Measurements from ENCODE around the gene KRT1.
A peak's percentile ranks its signal among the peaks of the same experiment; 100 is the strongest.

KRT1 gene

GRCh38 chr12:52659395-52659794, 20.8 kb downstream of the KRT1 start:
- no peak for DNase-seq

- DNase-seq: no peak
These were observed 22.0 kb downstream of the KRT1 start for GRCh38 chr12:52658196-52658595.

DNA sequence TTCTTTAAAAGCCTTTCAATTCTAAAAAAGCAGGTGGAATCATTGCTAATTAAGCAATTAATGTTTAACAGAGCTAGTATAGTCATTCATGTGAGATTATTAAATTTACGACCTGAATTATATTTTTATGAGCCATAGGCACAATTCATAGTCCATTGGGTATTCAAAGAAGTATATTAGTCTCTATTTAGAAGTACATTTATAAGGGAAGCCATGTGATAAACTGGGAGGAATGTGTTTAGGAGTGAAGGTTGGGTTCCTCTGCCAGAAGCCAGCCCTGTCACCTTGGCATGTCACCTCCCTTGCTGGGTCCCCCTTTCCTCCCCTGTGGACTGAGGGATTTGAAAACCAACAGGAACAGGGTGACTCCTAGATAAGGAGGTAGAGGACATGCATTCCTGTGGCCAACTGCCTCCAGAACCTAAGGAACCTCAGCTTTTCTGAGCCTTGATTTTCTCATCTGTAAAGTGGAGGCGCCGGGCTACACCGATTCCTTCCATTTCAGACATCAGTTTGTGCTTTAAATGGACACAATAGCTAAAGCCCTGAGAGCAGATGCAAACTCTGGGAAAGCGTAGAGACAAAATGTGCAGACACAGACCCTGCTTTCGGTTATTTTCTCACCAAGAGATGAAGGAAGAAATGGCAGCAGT, 22.8 kb downstream of the KRT1 start:
- DNase-seq: no peak

- no peak for DNase-seq
These were observed 23.6 kb downstream of the KRT1 start for GRCh38 chr12:52656616-52657015.

- no peak for DNase-seq
These were observed 24.5 kb downstream of the KRT1 start for GRCh38 chr12:52655720-52656124.

DNA sequence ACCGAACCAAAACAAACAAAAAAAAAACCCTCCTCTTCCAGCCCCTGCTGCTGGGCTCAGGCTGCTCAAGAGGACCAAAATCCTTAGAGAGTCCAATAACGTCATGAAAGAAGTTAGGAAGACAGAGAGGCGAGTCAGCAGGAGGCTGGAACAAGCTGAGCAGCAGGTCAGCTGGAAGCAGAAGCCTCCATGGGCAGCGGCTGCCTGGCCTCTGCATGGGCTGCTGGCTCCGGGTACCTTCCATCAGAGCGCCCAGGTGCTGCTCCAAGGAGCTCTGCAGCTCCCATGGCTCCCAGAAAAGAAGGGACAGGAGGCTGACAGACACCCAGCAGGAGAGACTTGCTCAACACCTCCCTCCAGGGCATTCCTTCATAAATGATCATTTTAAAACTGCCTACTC, 25.0 kb downstream of the KRT1 start:
- DNase-seq: no peak

DNA sequence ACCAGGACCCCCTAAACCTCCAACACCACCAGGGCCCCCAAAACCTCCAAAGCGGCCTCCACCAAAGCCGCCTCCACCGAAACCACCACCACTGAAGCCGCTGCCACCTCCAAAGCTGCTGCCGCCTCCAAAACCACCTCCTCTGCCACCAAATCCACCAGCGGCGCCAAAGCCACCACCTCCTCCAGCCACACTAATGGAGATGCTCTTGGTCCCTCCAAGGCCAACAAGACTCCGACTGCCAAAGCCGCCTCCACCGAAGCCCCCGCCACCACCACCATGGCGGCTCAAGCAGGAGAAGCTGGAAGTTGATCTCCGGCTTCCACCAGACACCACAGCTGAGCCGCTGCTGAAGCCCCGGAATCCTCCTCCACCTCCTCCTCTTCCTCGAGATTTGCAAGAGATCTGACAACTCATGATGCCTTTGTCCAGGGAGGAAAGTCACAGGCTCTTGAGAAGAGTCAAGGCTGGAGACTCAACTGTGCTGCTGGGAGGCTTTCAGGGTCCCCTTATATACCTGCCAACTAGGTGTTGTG, 28.4 kb downstream of the KRT1 start, which contains the start of gene KRT2:
Gene KRT2 (minus strand): TSS at position 486 of the 536 bp plus-strand sequence. CDS start 69 bp downstream, at position 417.
- DNase-seq: no peak

- DNase-seq: no peak
These were observed 29.6 kb downstream of the KRT1 start for GRCh38 chr12:52650520-52651081.

GRCh38 chr12:52649066-52649465, 31.1 kb downstream of the KRT1 start:
- no peak for DNase-seq

- DNase-seq: no peak
These were observed 32.1 kb downstream of the KRT1 start for GRCh38 chr12:52648012-52648550.

GRCh38 chr12:52647601-52648000, 32.6 kb downstream of the KRT1 start:
- no peak for DNase-seq

DNA sequence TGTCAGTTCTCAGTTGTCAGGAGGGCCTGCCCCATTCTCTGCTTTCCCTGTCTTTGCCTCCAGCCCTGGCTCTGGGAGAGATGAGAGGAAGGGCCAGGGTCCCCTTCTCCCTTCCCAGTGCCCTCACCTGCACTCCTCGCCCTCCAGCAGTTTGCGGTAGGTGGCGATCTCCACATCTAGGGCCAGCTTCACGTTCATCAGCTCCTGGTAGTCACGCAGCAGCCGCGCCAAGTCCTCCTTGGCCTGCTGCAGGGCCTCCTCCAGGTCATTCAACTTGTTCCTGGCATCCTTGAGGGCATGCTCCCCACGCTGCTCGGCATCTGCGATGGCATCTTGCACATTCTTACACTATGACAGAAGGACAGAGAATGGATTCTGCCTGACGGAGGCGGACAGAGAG, 33.6 kb downstream of the KRT1 start:
- DNase-seq: no peak

DNA sequence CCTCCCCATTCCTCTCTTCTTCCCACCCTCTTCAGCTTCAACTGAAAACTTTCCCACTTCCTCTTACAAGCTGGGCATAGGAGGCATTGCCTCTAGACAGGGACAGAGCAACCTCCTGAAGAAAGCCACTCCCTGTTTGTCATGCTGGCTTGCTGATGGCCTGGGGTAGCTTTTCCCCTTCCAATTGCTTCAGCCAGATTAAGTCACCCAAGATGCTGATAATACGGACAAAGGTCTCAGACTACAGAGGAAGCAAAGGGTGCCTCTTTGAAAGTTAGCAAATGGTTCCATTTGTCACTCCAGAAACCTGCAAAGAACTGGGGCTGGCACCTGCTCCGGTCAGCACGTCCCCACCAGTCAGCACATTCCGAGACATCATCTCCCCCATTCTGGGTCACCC, 34.2 kb downstream of the KRT1 start:
- DNase-seq: no peak

DNA sequence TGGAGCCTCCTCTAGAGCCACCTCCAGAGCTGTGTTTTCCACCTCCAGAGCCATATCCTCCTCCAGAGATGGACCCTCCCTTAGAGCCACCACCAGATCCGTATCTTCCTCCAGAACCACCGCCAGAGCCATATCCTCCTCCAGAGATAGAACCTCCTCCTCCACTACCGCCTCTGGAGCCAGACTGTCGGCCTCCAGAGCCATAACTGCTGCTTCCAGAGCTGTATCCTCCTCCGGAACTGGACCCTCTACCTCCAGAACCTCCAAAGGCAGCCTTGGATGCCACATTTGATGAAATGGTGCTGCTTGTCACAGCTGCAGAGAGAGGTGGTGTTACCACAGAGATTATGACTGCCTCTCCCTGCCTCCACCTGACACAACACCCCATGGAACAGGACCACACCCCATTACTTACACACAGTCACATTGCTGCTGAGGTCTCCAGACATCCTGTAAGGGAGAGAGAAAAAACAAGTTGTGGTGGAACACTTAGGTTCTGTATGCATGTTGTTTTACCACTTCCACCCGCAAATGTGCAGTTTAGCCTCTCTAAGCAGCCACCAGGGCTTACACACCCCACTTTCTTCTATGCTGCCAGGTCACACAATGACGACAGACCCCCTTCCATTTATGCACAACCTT, 35.0 kb downstream of the KRT1 start:
- DNase-seq: peak; percentile 84

- no peak for DNase-seq
These were observed 36.2 kb downstream of the KRT1 start for GRCh38 chr12:52644078-52644415.

- no peak for DNase-seq
These were observed 36.8 kb downstream of the KRT1 start for GRCh38 chr12:52643233-52644077.

DNA sequence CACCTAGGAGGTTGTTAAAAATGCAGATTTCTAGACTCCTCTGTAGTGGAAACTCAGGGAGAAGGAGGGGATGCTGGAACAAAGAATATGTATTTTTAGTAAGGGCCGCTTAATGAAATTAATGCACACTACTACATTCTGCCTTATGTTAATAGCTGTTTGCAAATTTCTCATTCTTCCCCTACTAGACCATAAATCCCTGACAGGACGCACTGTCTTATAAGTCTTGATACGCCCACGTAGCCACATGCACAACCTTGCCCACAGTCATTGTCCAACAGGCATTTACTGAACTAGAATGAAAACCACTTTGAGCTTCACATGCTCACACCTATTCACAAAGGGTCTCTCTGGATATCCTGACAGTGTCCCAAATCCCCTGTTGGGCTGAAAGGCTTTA, 38.7 kb downstream of the KRT1 start:
- DNase-seq: no peak

- no peak for DNase-seq
These were observed 42.9 kb downstream of the KRT1 start for GRCh38 chr12:52637299-52637698.

DNA sequence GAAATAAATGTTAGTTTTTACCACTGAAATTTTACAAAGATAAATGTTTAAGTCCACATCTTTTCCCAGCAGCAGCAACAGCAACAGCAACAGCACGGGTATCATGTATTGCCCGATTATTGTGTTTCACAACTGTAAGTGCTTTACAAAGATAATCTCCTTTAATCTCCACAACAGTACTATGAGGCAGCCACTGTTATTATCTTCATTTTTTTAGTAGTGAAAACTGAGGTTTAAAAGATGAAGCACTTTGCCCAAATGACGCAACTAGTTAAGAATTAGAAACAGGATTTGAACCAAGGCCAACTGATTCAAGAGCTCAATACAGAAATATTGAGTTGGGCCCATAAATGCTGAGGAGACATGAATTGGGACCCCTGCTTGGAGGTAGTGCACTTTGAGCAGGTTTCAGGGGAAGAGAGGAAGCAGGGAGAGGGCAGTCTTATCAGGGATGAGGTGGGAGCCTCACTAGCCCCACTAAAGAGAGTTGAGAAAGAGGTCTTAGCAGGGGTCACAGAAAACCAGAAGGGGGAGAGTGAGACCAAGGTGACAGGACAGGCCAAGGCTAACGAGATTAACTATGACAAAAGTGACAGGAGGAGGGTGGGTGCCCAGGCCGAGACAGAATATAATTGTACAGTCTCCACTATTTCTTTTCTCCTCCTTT, 43.5 kb downstream of the KRT1 start:
- DNase-seq: no peak

DNA sequence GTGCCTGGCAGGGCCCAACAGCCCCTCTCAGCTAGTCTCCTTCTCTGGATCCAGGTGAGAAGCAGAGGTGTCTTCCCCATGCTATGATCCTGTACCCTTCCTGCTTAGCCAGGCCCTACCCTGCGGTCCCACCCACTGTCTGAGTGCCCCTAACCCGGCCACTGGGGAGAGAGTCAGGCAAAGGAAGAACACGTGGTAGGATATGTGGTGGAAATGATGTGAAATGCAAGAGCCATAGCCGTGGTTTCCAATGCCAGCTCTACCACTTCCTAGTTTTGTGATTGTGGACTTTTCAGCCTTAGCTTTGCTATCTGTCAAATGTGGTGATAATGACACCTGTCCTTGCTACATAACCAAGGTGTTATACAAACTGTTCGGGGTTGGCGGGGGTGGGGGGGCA, 44.0 kb downstream of the KRT1 start:
- DNase-seq: no peak

GRCh38 chr12:52634266-52635056, 45.7 kb downstream of the KRT1 start:
- DNase-seq: no peak

DNA sequence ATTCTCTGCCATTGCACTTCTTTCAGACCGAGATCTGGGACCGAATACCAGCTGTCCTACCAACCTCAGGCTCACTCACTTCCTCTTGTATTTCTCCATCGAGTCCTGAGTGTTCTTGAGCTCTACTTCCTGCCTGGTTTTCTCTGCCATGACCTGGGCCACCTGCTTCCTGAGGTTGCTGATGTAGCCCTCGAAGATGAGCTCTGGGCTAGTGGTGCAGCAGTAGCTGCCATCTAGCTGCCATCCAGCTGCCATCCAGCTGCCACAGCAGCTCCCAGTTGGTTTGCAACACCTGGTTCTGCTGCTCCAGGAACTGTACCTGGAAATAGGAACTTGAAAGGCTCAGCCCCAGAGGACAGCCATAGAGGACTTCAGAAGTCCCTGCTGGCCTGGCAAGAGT, 46.8 kb downstream of the KRT1 start:
- peak; percentile 25 for DNase-seq
